AG10803 (cell line): ENCODE data around the gene MSANTD7.
"Not testable (repeated sequence)": the region's sequence is repeated elsewhere in the genome, so short reads cannot be mapped to it uniquely, and the experiment has no call there.

Experiments
- DNase-seq: peaks from one replicate; pipeline ENCODE4 v3.0.0; 2010; ENCODE audit warnings: low read depth
- H3K4me3 ChIP-seq: 2 replicates; pipeline ENCODE4 v1.5.1; 2011; ENCODE audit warnings: mild to moderate bottlenecking, low read length, control low read depth
- CTCF ChIP-seq: conservative IDR thresholded peaks from 2 replicates; pipeline ENCODE4 v1.5.1; 2011; ENCODE audit warnings: mild to moderate bottlenecking, low read length, control low read depth, inconsistent platforms

The MSANTD7 gene

GRCh38 chr10:14810969-14811953 is 26.8 kb upstream of the MSANTD7 start:
- H3K4me3 ChIP-seq, result no peak overlapping the region
- no peak for DNase-seq
- no peak for TF ChIP-seq CTCF

GRCh38 chr10:14812271-14812670 is 25.8 kb upstream of the MSANTD7 start:
- TF ChIP-seq CTCF, result no peak
- no peak overlapping the region for H3K4me3 ChIP-seq
- peak; percentile 13 for DNase-seq

GRCh38 chr10:14815681-14816080 is 22.4 kb upstream of the MSANTD7 start:
- TF ChIP-seq CTCF, result no peak
- H3K4me3 ChIP-seq, result no peak overlapping the region
- DNase-seq, result peak; percentile 11

GRCh38 chr10:14816717-14817116 is 21.4 kb upstream of the MSANTD7 start:
- not testable (repeated sequence) for DNase-seq, H3K4me3 ChIP-seq

- DNase-seq, result peak; percentile 62
- TF ChIP-seq CTCF, result no peak
- H3K4me3 ChIP-seq, result no peak overlapping the region
These were observed 17.9 kb upstream of the MSANTD7 start for GRCh38 chr10:14820010-14820774.

GRCh38 chr10:14820775-14821154 is 17.3 kb upstream of the MSANTD7 start:
- no peak overlapping the region for H3K4me3 ChIP-seq
- TF ChIP-seq CTCF, result no peak
- no peak for DNase-seq

- no peak for TF ChIP-seq CTCF
- DNase-seq, result no peak
These were observed 16.3 kb upstream of the MSANTD7 start for GRCh38 chr10:14821635-14822375.

More at GRCh38 chr10:14821635-14822375, 16.3 kb upstream of the MSANTD7 start:
- H3K4me3 ChIP-seq, result no peak overlapping the region
